ENCODE measurements around the gene TMEM205. TPM values are rescaled to one million over a fixed set of nuclear protein-coding genes. Genes with fewer than 3 reads are reported as not detected.
"Not testable (repeated sequence)": the region's sequence is repeated elsewhere in the genome, so short reads cannot be mapped to it uniquely, and the experiment has no call there.

TMEM205 gene
- total and polyA plus RNA-seq, 7 donors: 11.1 to 291 (median 131) TPM

DNA sequence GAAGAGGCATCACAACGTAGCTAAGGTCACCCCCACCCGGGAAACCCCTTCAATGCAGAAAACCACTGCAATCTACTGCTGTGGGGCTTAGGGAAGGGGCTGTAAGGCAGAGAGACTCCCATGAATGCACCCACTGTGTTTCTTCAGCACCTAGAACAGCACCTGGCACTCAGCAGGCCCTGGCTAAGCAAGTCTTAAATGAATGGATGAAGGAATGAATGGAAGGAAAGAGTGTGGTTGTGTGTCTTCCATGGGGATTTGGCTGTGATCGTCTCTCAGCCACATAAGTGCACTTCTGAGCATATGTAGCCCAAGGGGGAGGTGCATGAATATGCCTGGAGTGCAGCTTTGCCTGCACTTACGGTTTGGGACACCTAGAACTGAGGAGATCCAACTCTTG is 3.1 kb upstream of the TMEM205 start:
- DNase-seq: no peak
- Histone ChIP-seq H3K27ac (no peak overlapping the region), H3K36me3 (no peaks in the 10 kb centered on the region), H3K27me3 (no peaks in the 10 kb centered on the region), H3K9me3 (no peaks in the 10 kb centered on the region), H3K4me1 (peaks cover 0 to 23% (median 22%) of the 10 kb centered on the region in 4 donors), H3K4me3 (no peak overlapping the region)
- TF ChIP-seq POLR2AphosphoS5 (IDR thresholded peaks at IDR 0.05) (no peak), POLR2A (IDR thresholded peaks at IDR 0.05) (no peak), EP300 (IDR thresholded peaks at IDR 0.05) (no peak)
- TF ChIP-seq, protein P1, sequence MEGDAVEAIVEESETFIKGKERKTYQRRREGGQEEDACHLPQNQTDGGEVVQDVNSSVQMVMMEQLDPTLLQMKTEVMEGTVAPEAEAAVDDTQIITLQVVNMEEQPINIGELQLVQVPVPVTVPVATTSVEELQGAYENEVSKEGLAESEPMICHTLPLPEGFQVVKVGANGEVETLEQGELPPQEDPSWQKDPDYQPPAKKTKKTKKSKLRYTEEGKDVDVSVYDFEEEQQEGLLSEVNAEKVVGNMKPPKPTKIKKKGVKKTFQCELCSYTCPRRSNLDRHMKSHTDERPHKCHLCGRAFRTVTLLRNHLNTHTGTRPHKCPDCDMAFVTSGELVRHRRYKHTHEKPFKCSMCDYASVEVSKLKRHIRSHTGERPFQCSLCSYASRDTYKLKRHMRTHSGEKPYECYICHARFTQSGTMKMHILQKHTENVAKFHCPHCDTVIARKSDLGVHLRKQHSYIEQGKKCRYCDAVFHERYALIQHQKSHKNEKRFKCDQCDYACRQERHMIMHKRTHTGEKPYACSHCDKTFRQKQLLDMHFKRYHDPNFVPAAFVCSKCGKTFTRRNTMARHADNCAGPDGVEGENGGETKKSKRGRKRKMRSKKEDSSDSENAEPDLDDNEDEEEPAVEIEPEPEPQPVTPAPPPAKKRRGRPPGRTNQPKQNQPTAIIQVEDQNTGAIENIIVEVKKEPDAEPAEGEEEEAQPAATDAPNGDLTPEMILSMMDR (IDR thresholded peaks at IDR 0.05): no peak
- intact Hi-C loops (cut with DNase I): no loop called here
- WGBS, 2 donors: 92 to 95% methylated on average over 4 of the region's 4 CpGs

DNA sequence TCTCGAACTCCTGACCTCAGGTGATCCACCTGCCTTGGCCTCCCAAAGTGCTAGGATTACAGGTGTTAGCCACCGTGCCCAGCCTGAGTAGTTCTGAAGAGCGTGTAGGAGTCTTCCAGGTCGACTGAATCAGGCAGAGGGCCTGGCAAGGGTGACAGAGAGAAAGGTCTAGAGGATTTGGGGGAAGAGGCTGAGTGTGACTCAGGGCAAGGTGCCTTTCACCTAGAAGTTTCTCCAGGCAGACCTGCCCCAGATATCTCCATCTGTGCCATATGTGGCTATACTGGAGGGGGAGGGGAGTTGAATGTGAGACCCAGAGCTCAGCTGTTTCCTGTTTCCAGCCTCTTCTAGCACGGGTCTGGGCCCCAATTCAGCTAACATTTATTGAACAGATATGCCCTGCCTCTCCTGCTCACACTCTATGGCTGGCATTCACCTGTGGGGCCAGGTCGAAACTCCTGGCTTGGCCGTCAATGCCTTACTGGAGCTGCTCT is 1.5 kb upstream of the TMEM205 start:
- TF ChIP-seq POLR2A (IDR thresholded peaks at IDR 0.05): no peak
- TF ChIP-seq, protein P1 (IDR thresholded peaks at IDR 0.05): no peak
- no peak for TF ChIP-seq EP300 (IDR thresholded peaks at IDR 0.05)

DNA sequence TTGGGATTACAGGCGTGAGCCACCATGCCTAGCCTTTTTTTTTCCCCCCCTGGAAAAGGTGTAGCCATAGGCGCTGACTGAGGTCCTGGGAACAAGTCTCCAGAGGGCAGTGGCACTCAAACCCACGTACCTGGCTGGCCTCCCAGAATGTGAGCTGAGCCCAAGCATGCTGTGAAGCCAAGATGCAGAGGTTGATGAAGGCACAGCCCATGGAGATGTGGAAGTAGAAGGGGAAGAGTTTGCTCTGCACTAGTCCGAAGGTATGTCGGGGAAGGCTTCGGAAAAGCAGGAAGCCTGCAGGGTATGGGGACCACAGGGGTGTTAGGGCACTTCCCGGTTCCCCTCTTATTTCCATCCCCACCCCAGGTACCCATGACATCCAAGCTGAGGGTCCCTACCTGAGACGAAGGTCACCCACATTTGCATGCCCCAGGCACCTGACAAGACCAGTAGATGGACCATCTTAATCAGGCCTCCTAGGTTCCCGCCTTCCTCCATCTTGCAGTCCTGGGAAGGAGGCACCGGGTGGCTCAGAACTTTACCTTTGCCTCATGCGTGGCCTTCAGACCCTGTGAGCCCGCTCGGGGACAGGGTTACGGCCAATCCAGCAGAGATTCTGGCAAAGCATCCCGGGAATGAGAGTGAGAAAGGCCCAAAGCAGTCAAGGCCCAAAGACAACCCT is 805 bp downstream of the TMEM205 start:
- peak overlapping the region; percentile 58 to 82 (median 74) for H3K4me3 ChIP-seq
- TF ChIP-seq POLR2A (IDR thresholded peaks at IDR 0.05): no peak
- no peaks in the 10 kb centered on the region for H3K9me3 ChIP-seq
- peak overlapping the region; percentile 84 to 94 (median 92) for H3K27ac ChIP-seq
- peaks cover 0 to 34% (median 31%) of the 10 kb centered on the region in 4 donors for H3K4me1 ChIP-seq
- DNase-seq: no peak
- no peaks in the 10 kb centered on the region for H3K27me3 ChIP-seq
- WGBS, 2 donors: 34 to 55% methylated on average over 15 of the region's 15 CpGs
- peaks cover 0 to 16% (median 3%) of the 10 kb centered on the region in 4 donors for H3K36me3 ChIP-seq
- intact Hi-C loops (cut with DNase I): loop anchor here (2.0 kb wide), 1 partner anchor 30 kb away; the partner anchor contains the start of gene SWSAP1

More for the DNA sequence above, 1.5 kb upstream of the TMEM205 start:
- Histone ChIP-seq H3K27me3 (no peaks in the 10 kb centered on the region), H3K9me3 (no peaks in the 10 kb centered on the region), H3K4me1 (peaks cover 0 to 34% (median 30%) of the 10 kb centered on the region in 4 donors), H3K36me3 (peaks cover 0 to 4% (median 2%) of the 10 kb centered on the region in 4 donors), H3K27ac (peak overlapping the region; percentile 84 to 94 (median 92)), H3K4me3 (no peak overlapping the region)
- no peak for DNase-seq
- intact Hi-C loops (cut with DNase I): no loop called here
- 76% methylated on average over 7 of the region's 7 CpGs for WGBS, 2 donors

DNA sequence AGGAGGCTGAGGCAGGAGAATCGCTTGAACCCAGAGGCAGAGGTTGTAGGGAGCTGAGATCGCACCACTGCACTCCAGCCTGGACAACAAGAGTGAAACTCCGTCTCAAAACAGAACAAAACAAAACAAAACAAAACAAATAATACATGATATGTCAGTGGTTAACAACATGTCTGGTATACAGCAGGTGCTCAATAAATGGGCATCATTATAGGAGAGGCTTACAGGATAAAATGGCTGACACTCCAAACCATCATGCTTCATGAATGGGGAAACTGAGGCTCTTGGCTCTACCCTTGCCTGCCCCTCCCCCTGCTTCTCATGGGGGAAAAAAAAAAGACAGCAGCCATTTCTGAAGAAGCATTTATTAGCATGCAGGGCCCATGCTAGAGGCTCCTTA is 3.6 kb downstream of the TMEM205 start:
- Histone ChIP-seq H3K36me3 (peaks cover 0 to 17% (median 3%) of the 10 kb centered on the region in 4 donors), H3K9me3 (no peaks in the 10 kb centered on the region), H3K4me1 (peaks cover 0 to 54% (median 52%) of the 10 kb centered on the region in 4 donors), H3K27ac (peak overlapping the region in 1 of 4 donors; percentile 84), H3K4me3 (no peak overlapping the region), H3K27me3 (no peaks in the 10 kb centered on the region)
- intact Hi-C loops (cut with DNase I): no loop called here
- TF ChIP-seq EP300 (IDR thresholded peaks at IDR 0.05) (no peak), POLR2AphosphoS5 (IDR thresholded peaks at IDR 0.05) (no peak), POLR2A (IDR thresholded peaks at IDR 0.05) (no peak)
- TF ChIP-seq, protein P1 (IDR thresholded peaks at IDR 0.05): no peak
- 95% methylated on average over 3 of the region's 3 CpGs for WGBS, 2 donors
- DNase-seq: no peak

DNA sequence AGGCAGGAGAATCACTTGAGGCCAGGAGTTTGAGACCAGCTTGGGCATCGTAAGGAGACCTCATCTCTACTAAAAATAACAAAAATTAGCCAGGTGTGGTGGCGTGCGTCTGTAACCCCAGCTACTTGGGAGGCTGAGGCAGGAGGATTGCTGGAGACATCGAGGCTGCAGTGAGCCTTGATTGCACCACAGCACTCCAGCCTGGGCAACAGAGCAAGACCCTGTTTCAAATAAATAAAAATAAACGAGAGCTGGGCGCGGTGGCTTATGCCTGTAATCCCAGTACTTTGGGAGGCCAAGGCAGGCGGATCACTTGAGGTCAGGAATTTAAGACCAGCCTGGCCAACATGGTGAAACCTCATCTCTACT is 6.0 kb downstream of the TMEM205 start:
- Histone ChIP-seq H3K4me1 (peaks cover 0 to 41% (median 38%) of the 10 kb centered on the region in 4 donors), H3K4me3 (peak overlapping the region in 3 of 4 donors; percentile 80 to 92 (median 85)), H3K36me3 (peaks cover 0 to 40% (median 14%) of the 10 kb centered on the region in 4 donors), H3K27ac (peak overlapping the region; percentile 78 to 90 (median 87))
- H3K27me3 ChIP-seq; H3K9me3 ChIP-seq; DNase-seq; intact Hi-C loops (cut with DNase I): not testable (repeated sequence)
- WGBS, 2 donors: 72 to 84% methylated on average over 8 of the region's 8 CpGs

Measured in sigmoid colon (tissue), 7 donors.